ENCODE data around the gene ADAMTS1.

Gene ADAMTS1

DNA sequence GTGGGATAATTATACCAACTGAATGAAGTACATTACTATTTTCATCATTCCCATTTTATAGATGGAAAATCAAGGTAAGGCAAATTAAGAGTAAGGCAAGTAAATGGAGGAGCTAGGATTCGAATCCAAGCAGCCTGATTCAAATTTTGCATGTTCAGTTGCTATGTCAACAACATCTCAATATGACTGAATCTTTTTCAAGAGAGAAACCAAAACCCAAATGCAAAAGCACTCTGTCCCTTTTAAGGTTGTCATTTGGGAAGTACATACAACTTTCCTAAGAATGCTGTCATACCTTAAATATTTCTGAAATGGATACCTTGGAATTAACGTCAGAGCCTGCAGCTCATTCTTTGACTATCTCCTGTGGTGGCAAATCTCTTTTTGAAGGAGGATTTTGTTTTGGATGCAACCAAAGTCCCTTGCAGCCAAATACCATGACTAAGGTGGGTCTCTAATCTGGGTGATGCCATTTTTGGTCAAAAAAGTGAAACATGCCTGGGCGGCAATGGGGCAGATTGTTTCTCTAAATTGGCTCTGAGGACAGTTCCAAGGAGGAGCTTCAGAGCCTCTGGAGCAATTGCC is 25.4 kb downstream of the ADAMTS1 start:
- in situ Hi-C loops (cut with MboI; ENCODE audit: low sequenced_read_pairs): no loop called here

- in situ Hi-C loops (cut with MboI; ENCODE audit: low sequenced_read_pairs): no loop called here
Measured at GRCh38 chr21:26818906-26819305, 26.3 kb downstream of the ADAMTS1 start.

GRCh38 chr21:26815197-26815596 is 30.0 kb downstream of the ADAMTS1 start:
- in situ Hi-C loops (cut with MboI; ENCODE audit: low sequenced_read_pairs): no loop called here

GRCh38 chr21:26814386-26814785 is 30.8 kb downstream of the ADAMTS1 start:
- in situ Hi-C loops (cut with MboI; ENCODE audit: low sequenced_read_pairs): no loop called here

GRCh38 chr21:26813426-26813998 is 31.7 kb downstream of the ADAMTS1 start:
- in situ Hi-C loops (cut with MboI; ENCODE audit: low sequenced_read_pairs): no loop called here

DNA sequence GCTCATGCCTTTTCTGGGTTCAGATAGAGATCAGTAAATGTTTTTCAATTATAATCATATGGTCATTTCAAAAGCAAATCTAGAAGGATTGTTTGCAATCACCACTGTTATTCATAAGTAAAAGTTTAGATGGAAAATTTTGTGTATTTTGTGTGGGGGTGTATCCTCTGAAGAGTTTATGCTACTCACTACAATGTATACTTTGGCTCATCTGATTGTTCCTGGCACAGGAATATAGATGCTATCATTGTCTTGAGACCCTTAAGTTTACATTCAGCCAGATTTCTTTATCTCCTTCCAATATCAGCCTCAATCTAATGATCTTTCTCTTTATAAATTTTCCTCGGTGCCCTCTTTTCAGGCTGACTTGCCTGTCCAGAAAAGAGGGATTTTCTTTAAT is 33.0 kb downstream of the ADAMTS1 start:
- in situ Hi-C loops (cut with MboI; ENCODE audit: low sequenced_read_pairs): no loop called here

- in situ Hi-C loops (cut with MboI; ENCODE audit: low sequenced_read_pairs): no loop called here
Measured at GRCh38 chr21:26811482-26811881, 33.7 kb downstream of the ADAMTS1 start.

GRCh38 chr21:26810676-26811415 is 34.4 kb downstream of the ADAMTS1 start:
- in situ Hi-C loops (cut with MboI; ENCODE audit: low sequenced_read_pairs): no loop called here

DNA sequence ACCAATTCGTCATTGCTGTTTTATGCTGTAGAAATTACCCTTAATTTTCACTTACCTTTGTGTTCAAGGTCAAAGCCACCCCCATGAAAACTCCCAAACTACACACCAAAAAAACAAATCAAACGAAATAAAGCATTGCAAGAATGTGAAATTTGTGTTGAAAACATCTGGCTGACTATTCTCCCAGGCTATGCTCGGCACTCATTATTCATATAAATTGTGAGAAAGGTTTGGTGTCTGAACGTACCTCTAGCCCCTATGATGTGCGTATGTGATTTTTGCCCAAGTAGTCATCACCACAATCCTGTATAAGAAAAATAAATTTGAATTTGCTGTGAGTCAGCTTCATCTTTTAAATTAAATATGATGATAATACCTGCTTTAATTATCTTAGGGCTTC is 34.9 kb downstream of the ADAMTS1 start:
- in situ Hi-C loops (cut with MboI; ENCODE audit: low sequenced_read_pairs): no loop called here

DNA sequence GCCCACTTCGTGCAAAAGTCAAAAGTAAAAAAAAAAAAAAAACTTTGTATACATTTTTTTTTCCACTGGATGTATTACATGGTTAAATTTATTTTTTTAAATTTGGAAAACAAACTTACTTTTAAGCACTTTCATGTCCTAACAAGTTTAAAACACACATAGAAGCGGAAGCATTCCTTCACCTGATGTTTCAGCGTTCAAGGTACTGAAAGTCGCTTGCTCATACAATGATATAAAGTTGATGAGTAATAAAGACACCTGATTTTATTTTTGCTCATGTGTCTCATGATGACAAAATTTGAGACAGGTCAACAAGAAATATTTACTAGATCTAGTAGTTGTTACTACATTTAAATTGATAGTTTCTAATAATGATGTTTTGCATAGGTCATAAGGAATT is 35.5 kb downstream of the ADAMTS1 start:
- in situ Hi-C loops (cut with MboI; ENCODE audit: low sequenced_read_pairs): no loop called here

GRCh38 chr21:26806801-26807295 is 38.4 kb downstream of the ADAMTS1 start:
- in situ Hi-C loops (cut with MboI; ENCODE audit: low sequenced_read_pairs): no loop called here

- in situ Hi-C loops (cut with MboI; ENCODE audit: low sequenced_read_pairs): no loop called here
Measured at GRCh38 chr21:26804895-26805609, 40.2 kb downstream of the ADAMTS1 start.

DNA sequence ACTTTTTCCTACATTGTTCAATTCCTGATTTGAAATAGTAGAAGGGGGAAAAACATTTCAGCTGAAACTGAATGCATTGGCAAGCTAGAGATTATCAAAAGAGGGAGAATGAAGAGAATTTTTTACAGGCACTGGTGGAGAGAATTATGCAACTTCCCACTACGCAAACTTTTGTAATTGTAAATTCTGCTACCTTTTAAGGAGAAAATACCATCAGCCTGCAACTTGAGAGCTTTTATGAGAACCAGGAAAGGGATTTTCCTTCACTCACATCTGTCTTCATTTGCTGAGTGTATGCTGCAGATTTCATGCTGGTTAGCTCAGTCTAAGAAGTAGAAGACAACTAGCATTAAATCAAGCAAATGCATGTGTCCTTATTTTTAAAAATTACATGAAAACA is 43.7 kb downstream of the ADAMTS1 start:
- in situ Hi-C loops (cut with MboI; ENCODE audit: low sequenced_read_pairs): no loop called here

GRCh38 chr21:26800970-26801431 is 44.2 kb downstream of the ADAMTS1 start:
- in situ Hi-C loops (cut with MboI; ENCODE audit: low sequenced_read_pairs): no loop called here

DNA sequence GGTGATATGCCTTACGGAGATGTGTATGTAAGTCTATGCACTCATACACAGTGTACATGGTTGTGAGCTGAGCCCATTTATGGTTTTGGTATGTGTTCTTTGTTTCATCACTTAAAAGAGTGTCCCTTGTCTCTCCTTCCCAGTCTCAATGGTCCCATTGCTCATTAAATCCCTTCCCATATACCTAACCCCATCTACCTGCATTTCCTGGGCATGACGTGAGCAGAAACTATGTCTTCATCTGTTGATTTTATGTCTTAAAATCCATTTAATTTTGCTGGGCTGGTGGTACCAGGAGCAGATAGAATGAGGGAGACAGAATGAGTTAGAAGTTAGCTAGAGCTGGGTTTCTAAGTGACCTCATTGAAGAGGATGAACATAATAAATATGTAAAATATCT is 44.8 kb downstream of the ADAMTS1 start:
- in situ Hi-C loops (cut with MboI; ENCODE audit: low sequenced_read_pairs): no loop called here

DNA sequence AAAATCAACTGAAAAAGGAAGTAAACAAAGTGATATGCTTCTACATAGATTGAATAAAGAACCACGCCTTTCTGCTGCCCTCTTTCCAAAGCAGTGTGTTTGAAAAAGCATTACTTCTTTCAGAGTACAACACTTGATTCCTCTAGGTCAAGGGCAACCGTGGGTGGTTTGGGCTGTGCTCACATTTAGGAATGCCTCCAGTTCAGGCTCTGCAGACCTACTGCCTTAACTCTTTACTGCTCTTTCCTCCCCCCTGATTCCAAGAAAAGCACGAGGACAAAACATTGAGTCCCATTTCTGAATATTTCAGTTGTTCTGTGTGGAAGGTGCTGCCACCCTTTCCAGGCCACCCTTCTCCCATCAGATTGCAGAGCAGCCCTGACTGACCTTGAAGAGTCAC is 45.2 kb downstream of the ADAMTS1 start:
- in situ Hi-C loops (cut with MboI; ENCODE audit: low sequenced_read_pairs): no loop called here

DNA sequence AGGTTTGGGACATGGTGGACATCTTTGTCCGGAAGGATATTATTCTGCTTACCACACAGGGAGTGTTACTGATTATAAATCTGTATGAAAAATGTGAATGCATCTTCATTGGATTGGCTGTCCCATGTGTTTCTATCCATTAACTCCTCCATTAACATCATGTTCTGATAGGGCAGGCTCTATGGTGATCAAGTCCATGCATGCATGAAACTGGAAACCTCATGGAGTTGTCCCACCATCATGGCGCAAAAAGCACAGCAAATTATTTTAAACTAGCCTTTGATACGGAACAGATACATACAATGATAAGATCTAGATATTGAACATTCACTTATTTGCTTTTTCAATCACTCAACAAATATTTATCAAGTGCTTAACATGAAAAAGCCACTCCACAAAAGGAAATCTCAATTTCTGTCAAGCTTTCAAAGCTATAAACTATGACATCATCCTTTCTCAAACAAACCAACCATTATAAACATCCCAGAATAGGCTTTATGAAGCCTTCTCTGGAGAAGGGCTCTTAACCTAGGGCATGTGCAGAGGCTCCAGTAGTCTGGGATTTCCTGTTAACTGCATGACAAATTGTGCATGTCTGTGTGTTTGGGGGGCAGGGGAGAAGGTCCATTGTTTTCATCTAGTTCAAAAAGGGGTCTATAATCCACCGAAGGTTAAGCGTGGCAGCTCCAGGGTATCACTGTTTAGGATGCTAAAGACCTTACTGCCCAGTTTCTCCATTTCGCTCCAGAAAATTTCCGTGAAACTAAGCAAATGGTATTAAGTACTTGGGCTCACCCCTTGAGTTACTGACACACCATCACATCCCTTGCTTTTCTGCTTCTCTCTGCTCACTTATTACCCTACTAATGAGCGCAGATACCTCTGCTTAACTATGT is 46.1 kb downstream of the ADAMTS1 start:
- in situ Hi-C loops (cut with MboI; ENCODE audit: low sequenced_read_pairs): no loop called here

GRCh38 chr21:26797878-26798456 is 47.2 kb downstream of the ADAMTS1 start:
- in situ Hi-C loops (cut with MboI; ENCODE audit: low sequenced_read_pairs): no loop called here

- in situ Hi-C loops (cut with MboI; ENCODE audit: low sequenced_read_pairs): no loop called here
Measured at GRCh38 chr21:26795866-26796329, 49.3 kb downstream of the ADAMTS1 start.

DNA sequence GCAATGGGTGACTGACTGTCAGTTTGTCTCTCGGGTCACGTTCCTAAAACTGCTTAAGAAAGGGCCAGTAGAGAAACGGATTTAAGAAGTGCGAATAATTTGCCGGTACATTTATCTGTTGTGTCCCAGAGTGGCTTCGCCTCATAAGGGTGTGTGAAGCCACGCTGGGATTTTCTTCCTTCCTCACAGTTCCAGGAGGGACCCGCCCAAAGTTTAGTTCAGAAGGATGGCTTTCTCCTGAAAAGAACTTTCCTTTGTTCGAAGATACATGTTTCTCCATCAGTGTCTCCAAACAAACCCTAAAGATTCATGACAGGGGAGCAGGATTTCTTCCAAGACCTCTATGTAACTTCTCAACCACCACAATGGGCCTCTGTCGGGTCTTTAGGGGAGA is 49.8 kb downstream of the ADAMTS1 start:
- in situ Hi-C loops (cut with MboI; ENCODE audit: low sequenced_read_pairs): no loop called here
